ENCODE results near the gene GFER. TPM values are rescaled to one million over a fixed set of nuclear protein-coding genes. Genes with fewer than 3 reads are reported as not detected.
"Not testable (repeated sequence)": the region's sequence is repeated elsewhere in the genome, so short reads cannot be mapped to it uniquely, and the experiment has no call there.

Gene GFER
- polyA plus RNA-seq, 3 donors, result 26.1 to 35.9 (median 31.6) TPM

- DNase-seq, result no peak
These were observed 37.3 kb upstream of the GFER start for GRCh38 chr16:1946495-1947368.

- no peak for DNase-seq
These were observed 36.7 kb upstream of the GFER start for GRCh38 chr16:1947369-1947670.

- no peak for DNase-seq
These were observed 34.5 kb upstream of the GFER start for GRCh38 chr16:1949507-1949906.

- DNase-seq, result no peak
These were observed 33.9 kb upstream of the GFER start for GRCh38 chr16:1950047-1950446.

GRCh38 chr16:1950559-1950958, 33.4 kb upstream of the GFER start:
- DNase-seq, result no peak

- no peak for DNase-seq
These were observed 30.3 kb upstream of the GFER start for GRCh38 chr16:1953734-1954133.

- DNase-seq, result not testable (repeated sequence)
These were observed 26.4 kb upstream of the GFER start for GRCh38 chr16:1957434-1958142.

- not testable (repeated sequence) for DNase-seq
These were observed 25.9 kb upstream of the GFER start for GRCh38 chr16:1958143-1958491.

GRCh38 chr16:1958715-1959268, 25.2 kb upstream of the GFER start:
- DNase-seq, result no peak

GRCh38 chr16:1959269-1960039, 24.5 kb upstream of the GFER start, which contains the start of gene NDUFB10:
Gene NDUFB10 (plus strand): TSS chr16:1959538. CDS start chr16:1959625, 87 bp downstream.
- DNase-seq, result peak; percentile 87

- DNase-seq, result no peak
These were observed 23.0 kb upstream of the GFER start for GRCh38 chr16:1960665-1961630.

GRCh38 chr16:1961651-1962067, 22.3 kb upstream of the GFER start:
- DNase-seq, result no peak

- DNase-seq, result not testable (repeated sequence)
These were observed 21.5 kb upstream of the GFER start for GRCh38 chr16:1962161-1963153.

- DNase-seq, result no peak
These were observed 20.0 kb upstream of the GFER start for GRCh38 chr16:1963806-1964505.

GRCh38 chr16:1964506-1965395, 19.2 kb upstream of the GFER start, which contains the start of gene RPS2:
Gene RPS2 (minus strand): TSS chr16:1964826. CDS start chr16:1964625, 201 bp downstream.
- DNase-seq, result peak; percentile 99

- no peak for DNase-seq
These were observed 18.5 kb upstream of the GFER start for GRCh38 chr16:1965396-1966001.

GRCh38 chr16:1966460-1966859, 17.5 kb upstream of the GFER start, which contains the start of gene RNF151:
Gene RNF151 (plus strand): TSS chr16:1966856. CDS start chr16:1966882, 26 bp downstream.
- no peak for DNase-seq

Measured in renal pelvis (tissue), 4 donors.